GM12892 (cell line): Measurements from ENCODE around the gene GPR34.

Source experiments
- POLR2A ChIP-seq: IDR thresholded peaks from 2 replicates; pipeline ENCODE4 v1.6.1; 2011; ENCODE audit warnings: low read depth, low read length, control low read depth
- POLR2AphosphoS5 ChIP-seq: IDR thresholded peaks from 2 replicates; pipeline ENCODE4 v1.6.1; 2011; ENCODE audit warnings: low read depth, low read length, control low read depth

- TF ChIP-seq POLR2AphosphoS5 (no peak), POLR2A (no peak)
Measured at GRCh38 chrX:41739871-41740270, 51.1 kb downstream of the GPR34 start.
